Left lung (tissue), 10 donors: ENCODE measurements around the gene MAN1A1. TPM values are rescaled to one million over a fixed set of nuclear protein-coding genes. Genes with fewer than 3 reads are reported as not detected.

Experiments
- ATAC-seq: fragments of 200-7000 bp; cut with Tn5 transposase; one replicate; pipeline ENCODE4 v1.9.1; 2020; ENCODE audit warnings: moderate library complexity
- DNase-seq, 4 donors: peaks; one replicate each; pipeline ENCODE4 v3.0.0-alpha.2; 2013 to 2020
- H3K27ac ChIP-seq, 2 donors: fragments of 200-600 bp; sonication (generic) in 1 of 2; one replicate each; pipeline versions ENCODE4 v1.5.0 to v1.8.0; 2020 to 2021
- H3K27me3 ChIP-seq, 2 donors: fragments of 200-600 bp; sonication (generic) in 1 of 2; one replicate each; pipeline versions ENCODE4 v1.5.0 to v1.8.0; 2020 to 2021
- H3K36me3 ChIP-seq, 2 donors: fragments of 200-600 bp; sonication (generic) in 1 of 2; one replicate each; pipeline versions ENCODE4 v1.5.0 to v1.8.0; 2020 to 2021
- H3K4me1 ChIP-seq, 2 donors: fragments of 200-600 bp; one replicate each; pipeline ENCODE4 v1.8.0; 2021
- H3K4me3 ChIP-seq, 2 donors: fragments of 200-600 bp; sonication (generic) in 1 of 2; one replicate each; pipeline versions ENCODE4 v1.5.0 to v1.8.0; 2020 to 2021; ENCODE audit warnings: mild to moderate bottlenecking in 1 of 2
- H3K9me3 ChIP-seq, 2 donors: fragments of 200-600 bp; sonication (generic) in 1 of 2; one replicate each; pipeline versions ENCODE4 v1.5.0 to v1.8.0; 2020 to 2021
- CTCF ChIP-seq, 2 donors: fragments of 200-600 bp; sonication (generic) in 1 of 2; IDR thresholded peaks; one replicate each; pipeline versions ENCODE4 v1.5.0 to v1.8.0; 2021; ENCODE audit warnings: antibody characterized with exemption in 2 of 2
- intact Hi-C, 2 donors: fragments of 100-400 bp; cut with DNase I; formaldehyde crosslinking; loops; one replicate each; pipeline versions ENCODE4 v1.11.2 to v1.14.2; 2022
- polyA plus RNA-seq, 6 donors: library from polyadenylated mRNA; unstranded; fragments of 120-200 nt; gene quantifications; one replicate each; pipeline ENCODE4 v1.2.1, GENCODE V29; 2013; ENCODE audit not compliant: insufficient read length in 6 of 6
- total RNA-seq, 2 donors: library from RNA; stranded (reverse); fragmentation: NEBNext Ultra II Directional; extraction: Animal tissue kit (Norgen Biotek cat#: 25700); gene quantifications; one replicate each; pipeline ENCODE4 v1.2.1, GENCODE V29; 2021
- donor health status: DM: no; HTN: yes; CAD: no.
- donor health status: DM: no; HTN: no; CAD: no.

Gene MAN1A1
- total and polyA plus RNA-seq, 8 donors = 49.6 to 76.6 (median 58.1) TPM

- no peak for TF ChIP-seq CTCF (IDR thresholded peaks at IDR 0.05)
- no peak overlapping the region for H3K27ac ChIP-seq
- H3K36me3 ChIP-seq = no peaks in the 10 kb centered on the region
- intact Hi-C loops = no loop called here
- peaks cover 0 to 10% of the 10 kb centered on the region in 2 donors for H3K4me1 ChIP-seq
- H3K27me3 ChIP-seq = no peaks in the 10 kb centered on the region
- H3K4me3 ChIP-seq = no peak overlapping the region
- no peaks in the 10 kb centered on the region for H3K9me3 ChIP-seq
- ATAC-seq (no peak), DNase-seq (no peak)
These were observed 139.0 kb downstream of the MAN1A1 start for GRCh38 chr6:119210596-119210995.

GRCh38 chr6:119209452-119210205 is 139.9 kb downstream of the MAN1A1 start:
- no peak for DNase-seq
- intact Hi-C loops = no loop called here
- no peak for ATAC-seq
- no peak overlapping the region for H3K27ac ChIP-seq
- no peaks in the 10 kb centered on the region for H3K36me3 ChIP-seq
- no peak overlapping the region for H3K4me3 ChIP-seq
- peaks cover 0 to 10% of the 10 kb centered on the region in 2 donors for H3K4me1 ChIP-seq
- no peaks in the 10 kb centered on the region for H3K9me3 ChIP-seq
- no peaks in the 10 kb centered on the region for H3K27me3 ChIP-seq
- no peak for TF ChIP-seq CTCF (IDR thresholded peaks at IDR 0.05)

- H3K27ac ChIP-seq = no peak overlapping the region
- peaks cover 0 to 10% of the 10 kb centered on the region in 2 donors for H3K4me1 ChIP-seq
- DNase-seq = peak in 2 of 4 donors; percentile 44 to 65
- intact Hi-C loops = no loop called here
- peaks cover 0 to 4% of the 10 kb centered on the region in 2 donors for H3K36me3 ChIP-seq
- no peak for ATAC-seq
- H3K27me3 ChIP-seq = no peaks in the 10 kb centered on the region
- H3K4me3 ChIP-seq = no peak overlapping the region
- H3K9me3 ChIP-seq = no peaks in the 10 kb centered on the region
- no peak for TF ChIP-seq CTCF (IDR thresholded peaks at IDR 0.05)
These were observed 141.4 kb downstream of the MAN1A1 start for GRCh38 chr6:119207971-119208725.

GRCh38 chr6:119207327-119207726 is 142.2 kb downstream of the MAN1A1 start:
- no peak for ATAC-seq
- TF ChIP-seq CTCF (IDR thresholded peaks at IDR 0.05) = no peak
- peaks cover 0 to 10% of the 10 kb centered on the region in 2 donors for H3K4me1 ChIP-seq

More at GRCh38 chr6:119207327-119207726, 142.2 kb downstream of the MAN1A1 start:
- H3K9me3 ChIP-seq = no peaks in the 10 kb centered on the region
- H3K27ac ChIP-seq = no peak overlapping the region
- intact Hi-C loops = no loop called here
- H3K27me3 ChIP-seq = no peaks in the 10 kb centered on the region
- H3K36me3 ChIP-seq = peaks cover 0 to 12% of the 10 kb centered on the region in 2 donors
- H3K4me3 ChIP-seq = no peak overlapping the region
- DNase-seq = no peak
